CD14-positive monocyte (primary cell): Measurements from ENCODE around the gene HAGH. TPM values are rescaled to one million over a fixed set of nuclear protein-coding genes. Genes with fewer than 3 reads are reported as not detected.

Source experiments
- DNase-seq, 3 donors: peaks; one replicate each; pipeline ENCODE4 v3.0.0-alpha.2; 2011 to 2022
- H2AFZ ChIP-seq: 2 replicates; pipeline ENCODE4 v1.6.0; 2012; ENCODE audit warnings: mild to moderate bottlenecking, low read depth, low read length, inconsistent platforms; ENCODE audit not compliant: insufficient read depth, poor library complexity, severe bottlenecking
- H3K27ac ChIP-seq, 2 donors: 1 replicate in 1 of 2; 2 replicates in 1 of 2; pipeline ENCODE4 v1.5.1; 2012 to 2013; ENCODE audit warnings: low read length in 2 of 2, control low read depth in 1 of 2, inconsistent platforms in 1 of 2, low read depth in 1 of 2, mild to moderate bottlenecking in 1 of 2
- H3K27me3 ChIP-seq, 2 donors: one replicate each; pipeline versions ENCODE4 v1.6.0 to v1.6.1; 2011 to 2013; ENCODE audit warnings: low read length in 2 of 2; ENCODE audit not compliant: control insufficient read depth in 2 of 2, insufficient read depth in 2 of 2
- H3K36me3 ChIP-seq, 2 donors: replicated peaks in 1 of 2; 1 replicate in 1 of 2; 2 replicates in 1 of 2; pipeline versions ENCODE4 v1.5.1 to v1.6.1; 2012 to 2013; ENCODE audit warnings: low read length in 2 of 2, control low read depth in 1 of 2, inconsistent platforms in 1 of 2, mild to moderate bottlenecking in 1 of 2; ENCODE audit not compliant: insufficient read depth in 2 of 2, control insufficient read depth in 1 of 2
- H3K4me1 ChIP-seq, 2 donors: 1 replicate in 1 of 2; 2 replicates in 1 of 2; pipeline versions ENCODE4 v1.5.1 to v1.6.1; 2012 to 2013; ENCODE audit warnings: low read length in 2 of 2, control low read depth in 1 of 2, inconsistent platforms in 1 of 2, mild to moderate bottlenecking in 1 of 2, moderate library complexity in 1 of 2; ENCODE audit not compliant: insufficient read depth in 2 of 2, control insufficient read depth in 1 of 2
- H3K4me2 ChIP-seq: replicated peaks from 2 replicates; pipeline ENCODE3; 2012; ENCODE audit warnings: low read length, moderate library complexity, mild to moderate bottlenecking; ENCODE audit not compliant: poor library complexity, severe bottlenecking; ENCODE audit errors: extremely low read depth
- H3K4me3 ChIP-seq, 3 experiments: fragments of 200-600 bp in 1 of 3; sonication (generic) in 1 of 3; replicated peaks in 1 of 3; 1 replicate in 2 of 3; 2 replicates in 1 of 3; pipeline ENCODE4 v1.5.1; 2011 to 2013; ENCODE audit warnings: low read length in 3 of 3, mild to moderate bottlenecking in 3 of 3, control low read depth in 2 of 3, low read depth in 2 of 3, inconsistent platforms in 1 of 3, moderate library complexity in 1 of 3
- H3K79me2 ChIP-seq: 2 replicates; pipeline ENCODE4 v1.6.0; 2012; ENCODE audit warnings: mild to moderate bottlenecking, control low read depth, inconsistent platforms, low read length, moderate library complexity; ENCODE audit not compliant: insufficient read depth
- H3K9ac ChIP-seq: 2 replicates; pipeline ENCODE4 v1.6.0; 2017; ENCODE audit warnings: low read length, mild to moderate bottlenecking; ENCODE audit not compliant: insufficient read depth, poor library complexity, severe bottlenecking
- H3K9me3 ChIP-seq, 2 donors: replicated peaks in 1 of 2; 1 replicate in 1 of 2; 2 replicates in 1 of 2; pipeline versions ENCODE4 v1.5.1 to v1.6.1; 2012 to 2013; ENCODE audit warnings: low read length in 2 of 2, control low read depth in 1 of 2; ENCODE audit not compliant: control insufficient read depth in 1 of 2, insufficient read depth in 1 of 2
- H4K20me1 ChIP-seq: 2 replicates; pipeline ENCODE4 v1.6.0; 2012; ENCODE audit warnings: mild to moderate bottlenecking, low read length, control low read depth, moderate library complexity; ENCODE audit not compliant: insufficient read depth
- H3K27ac Mint-ChIP-seq, 7 donors: one replicate each; pipeline ENCODE4 v1.8.0; 2020; ENCODE audit warnings: mild to moderate bottlenecking in 7 of 7, mixed read lengths in 7 of 7, moderate library complexity in 6 of 7, inconsistent platforms in 2 of 7
- H3K27me3 Mint-ChIP-seq, 3 donors: one replicate each; pipeline ENCODE4 v1.8.0; 2021 to 2022; ENCODE audit warnings: low read depth in 3 of 3, mild to moderate bottlenecking in 3 of 3, mixed read lengths in 3 of 3, moderate library complexity in 3 of 3, inconsistent platforms in 1 of 3
- H3K36me3 Mint-ChIP-seq, 2 donors: one replicate each; pipeline ENCODE4 v1.8.0; 2020; ENCODE audit warnings: mixed read lengths in 2 of 2, inconsistent platforms in 1 of 2, mild to moderate bottlenecking in 1 of 2
- H3K4me1 Mint-ChIP-seq: one replicate; pipeline ENCODE4 v1.8.0; 2020; ENCODE audit warnings: mild to moderate bottlenecking, mixed read lengths
- H3K4me3 Mint-ChIP-seq, 2 donors: one replicate each; pipeline ENCODE4 v1.8.0; 2020; ENCODE audit warnings: mild to moderate bottlenecking in 2 of 2, mixed read lengths in 2 of 2, moderate library complexity in 1 of 2
- H3K9me3 Mint-ChIP-seq, 7 donors: one replicate each; pipeline ENCODE4 v1.8.0; 2020 to 2022; ENCODE audit warnings: mixed read lengths in 7 of 7, mild to moderate bottlenecking in 6 of 7, moderate library complexity in 6 of 7, inconsistent platforms in 2 of 7
- WGBS: methylation state at CpG from one replicate; pipeline ENCODE4 v1.1.5; 2013; ENCODE audit warnings: missing lambda C conversion rate; ENCODE audit not compliant: insufficient coverage; 5-methylcytosine and 5-hydroxymethylcytosine counted together
- intact Hi-C, 2 donors: fragments of 100-400 bp; cut with micrococcal nuclease; formaldehyde crosslinking; loops; one replicate each; pipeline versions ENCODE4 v1.15.0 to v1.15.1; 2023
- polyA plus RNA-seq, 3 donors: library from polyadenylated mRNA; depleted of rRNA in 1 of 3; unstranded in 2 of 3; stranded (reverse) in 1 of 3; fragments of 300-500 nt in 2 of 3; fragments of >200 nt in 1 of 3; fragmentation: Illumina TruSeq in 2 of 3; gene quantifications; 1 replicate in 2 of 3; 2 replicates in 1 of 3; pipeline ENCODE4 v1.2.3, GENCODE V29; 2012 to 2021
- TF ChIP-seq, protein P1 (sequence below): fragments of 200-600 bp; IDR thresholded peaks from one replicate; pipeline ENCODE4 v1.8.0; 2022; ENCODE audit warnings: antibody characterized with exemption, mild to moderate bottlenecking

The HAGH gene
- polyA plus RNA-seq, 3 donors, result 42.6 to 82.1 (median 47.7) TPM

DNA sequence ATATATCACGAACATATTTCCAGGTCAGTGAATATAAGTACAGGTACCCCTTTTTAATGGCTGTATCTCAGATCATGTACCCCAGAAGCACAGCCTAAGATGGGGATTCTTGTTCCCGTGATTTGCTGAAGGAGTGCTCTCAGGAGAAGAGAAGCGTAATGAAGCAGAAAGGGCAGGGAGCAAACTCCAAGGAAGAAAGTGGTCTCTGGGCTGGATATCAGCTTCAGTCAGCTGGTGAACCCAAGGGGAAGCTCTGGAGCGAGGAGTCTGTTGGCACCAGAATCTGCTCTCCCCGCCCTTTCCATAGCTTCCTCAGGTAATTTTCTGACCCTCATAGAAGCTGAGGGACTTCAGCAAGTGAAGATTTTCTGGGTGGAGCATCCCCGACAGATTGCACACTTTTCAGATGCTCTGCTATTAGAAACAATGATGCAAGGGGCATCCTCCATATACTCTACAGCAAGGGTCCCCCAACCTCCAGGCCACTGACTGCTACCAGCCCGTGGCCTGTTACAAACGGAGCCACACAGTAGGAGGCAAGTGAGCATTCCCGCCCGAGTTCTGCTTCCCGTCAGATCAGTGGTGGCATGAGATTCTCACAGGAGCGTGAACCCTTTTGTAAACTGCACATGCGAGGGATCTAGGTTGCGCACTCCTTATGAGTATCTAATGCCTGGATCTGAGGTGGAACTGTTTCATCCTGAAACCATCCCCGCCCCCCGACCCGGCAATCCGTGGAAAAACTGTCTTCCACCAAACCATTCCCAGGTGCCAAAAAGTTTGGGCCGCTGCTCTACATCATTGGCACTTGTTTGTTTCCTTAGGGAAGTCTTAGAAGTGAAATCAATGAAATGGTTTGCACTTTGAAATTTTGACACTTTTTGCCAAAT is 4.8 kb upstream of the HAGH start:
- H3K4me2 ChIP-seq, result no peak overlapping the region
- no peaks in the 10 kb centered on the region for H3K9me3 ChIP-seq
- H2AFZ ChIP-seq, result no peak overlapping the region
- H3K4me1 ChIP-seq, result peaks cover 13 to 26% of the 10 kb centered on the region in 2 donors
- 92% methylated on average over 12 of the region's 19 CpGs for WGBS
- Mint-ChIP-seq H3K27ac (peak overlapping the region in 1 of 7 donors; percentile 38), H3K4me3 (no peak overlapping the region), H3K27me3 (peaks cover 0 to 3% (median 0%) of the 10 kb centered on the region in 3 donors), H3K36me3 (peaks cover 7 to 13% of the 10 kb centered on the region in 2 donors), H3K4me1 (peaks cover 19% of the 10 kb centered on the region), H3K9me3 (peaks cover 0 to 2% (median 0%) of the 10 kb centered on the region in 7 donors)
- H3K4me3 ChIP-seq, result no peak overlapping the region
- peaks cover 19% of the 10 kb centered on the region for H3K79me2 ChIP-seq
- H4K20me1 ChIP-seq, result peaks cover 7% of the 10 kb centered on the region
- no peak overlapping the region for H3K27ac ChIP-seq
- TF ChIP-seq, protein P1, sequence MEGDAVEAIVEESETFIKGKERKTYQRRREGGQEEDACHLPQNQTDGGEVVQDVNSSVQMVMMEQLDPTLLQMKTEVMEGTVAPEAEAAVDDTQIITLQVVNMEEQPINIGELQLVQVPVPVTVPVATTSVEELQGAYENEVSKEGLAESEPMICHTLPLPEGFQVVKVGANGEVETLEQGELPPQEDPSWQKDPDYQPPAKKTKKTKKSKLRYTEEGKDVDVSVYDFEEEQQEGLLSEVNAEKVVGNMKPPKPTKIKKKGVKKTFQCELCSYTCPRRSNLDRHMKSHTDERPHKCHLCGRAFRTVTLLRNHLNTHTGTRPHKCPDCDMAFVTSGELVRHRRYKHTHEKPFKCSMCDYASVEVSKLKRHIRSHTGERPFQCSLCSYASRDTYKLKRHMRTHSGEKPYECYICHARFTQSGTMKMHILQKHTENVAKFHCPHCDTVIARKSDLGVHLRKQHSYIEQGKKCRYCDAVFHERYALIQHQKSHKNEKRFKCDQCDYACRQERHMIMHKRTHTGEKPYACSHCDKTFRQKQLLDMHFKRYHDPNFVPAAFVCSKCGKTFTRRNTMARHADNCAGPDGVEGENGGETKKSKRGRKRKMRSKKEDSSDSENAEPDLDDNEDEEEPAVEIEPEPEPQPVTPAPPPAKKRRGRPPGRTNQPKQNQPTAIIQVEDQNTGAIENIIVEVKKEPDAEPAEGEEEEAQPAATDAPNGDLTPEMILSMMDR, result no peak
- no peak for DNase-seq
- no peaks in the 10 kb centered on the region for H3K27me3 ChIP-seq
- intact Hi-C loops, result no loop called here
- no peak overlapping the region for H3K9ac ChIP-seq
- peaks cover 0 to 7% of the 10 kb centered on the region in 2 donors for H3K36me3 ChIP-seq

DNA sequence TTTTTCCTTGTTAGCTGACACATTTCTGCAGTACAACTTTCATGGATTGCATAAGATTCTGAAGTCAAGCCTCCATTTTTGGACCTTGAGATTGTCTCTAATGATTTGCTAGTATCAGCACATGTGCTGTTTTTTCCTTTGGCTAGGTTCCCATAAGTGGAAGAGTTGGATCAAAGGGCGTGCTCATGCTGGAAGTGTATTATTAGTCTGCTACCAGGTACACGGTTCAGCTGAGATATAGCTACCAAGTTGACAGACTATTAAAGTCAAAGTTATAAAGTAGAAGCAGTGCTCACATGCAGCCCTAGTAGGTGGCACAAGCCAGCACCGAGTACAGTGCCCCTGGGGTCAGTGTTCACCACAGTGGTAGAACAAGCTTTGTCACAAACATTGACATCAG is 3.6 kb upstream of the HAGH start:
- TF ChIP-seq, protein P1, result no peak
- Histone ChIP-seq H4K20me1 (peaks cover 12% of the 10 kb centered on the region), H3K9me3 (no peaks in the 10 kb centered on the region), H3K4me3 (no peak overlapping the region), H3K27me3 (no peaks in the 10 kb centered on the region), H3K27ac (no peak overlapping the region), H3K4me2 (no peak overlapping the region), H2AFZ (no peak overlapping the region), H3K4me1 (peaks cover 20 to 36% of the 10 kb centered on the region in 2 donors), H3K79me2 (peaks cover 25% of the 10 kb centered on the region), H3K36me3 (peaks cover 0 to 7% of the 10 kb centered on the region in 2 donors), H3K9ac (no peak overlapping the region)
- intact Hi-C loops, result no loop called here
- peaks cover 26% of the 10 kb centered on the region for H3K4me1 Mint-ChIP-seq
- 100% methylated on average over 1 of the region's 3 CpGs for whole genome bisulfite sequencing
- H3K36me3 Mint-ChIP-seq, result peaks cover 7 to 13% of the 10 kb centered on the region in 2 donors
- peaks cover 0 to 2% (median 0%) of the 10 kb centered on the region in 7 donors for H3K9me3 Mint-ChIP-seq
- peak overlapping the region in 1 of 7 donors; percentile 30 for H3K27ac Mint-ChIP-seq
- H3K27me3 Mint-ChIP-seq, result peaks cover 0 to 3% (median 0%) of the 10 kb centered on the region in 3 donors
- H3K4me3 Mint-ChIP-seq, result no peak overlapping the region
- DNase-seq, result no peak
